Thyroid gland (tissue), 4 donors: ENCODE results near the gene PHF21A.

Source experiments
- POLR2A ChIP-seq, 2 donors: fragments of 450-650 bp; IDR thresholded peaks; one replicate each; pipeline ENCODE4 v1.6.1; 2017; ENCODE audit warnings: antibody characterized with exemption in 2 of 2, mild to moderate bottlenecking in 2 of 2, moderate library complexity in 1 of 2
- TF ChIP-seq, protein P1 (sequence below), 6 experiments: fragments of 200-600 bp in 3 of 6; fragments of 450-650 bp in 3 of 6; sonication (generic) in 3 of 6; IDR thresholded peaks; one replicate each; pipeline ENCODE4 v1.5.1; 2016 to 2019; ENCODE audit warnings: antibody characterized with exemption in 6 of 6, mild to moderate bottlenecking in 2 of 6, inconsistent platforms in 1 of 6, moderate library complexity in 1 of 6

DNA sequence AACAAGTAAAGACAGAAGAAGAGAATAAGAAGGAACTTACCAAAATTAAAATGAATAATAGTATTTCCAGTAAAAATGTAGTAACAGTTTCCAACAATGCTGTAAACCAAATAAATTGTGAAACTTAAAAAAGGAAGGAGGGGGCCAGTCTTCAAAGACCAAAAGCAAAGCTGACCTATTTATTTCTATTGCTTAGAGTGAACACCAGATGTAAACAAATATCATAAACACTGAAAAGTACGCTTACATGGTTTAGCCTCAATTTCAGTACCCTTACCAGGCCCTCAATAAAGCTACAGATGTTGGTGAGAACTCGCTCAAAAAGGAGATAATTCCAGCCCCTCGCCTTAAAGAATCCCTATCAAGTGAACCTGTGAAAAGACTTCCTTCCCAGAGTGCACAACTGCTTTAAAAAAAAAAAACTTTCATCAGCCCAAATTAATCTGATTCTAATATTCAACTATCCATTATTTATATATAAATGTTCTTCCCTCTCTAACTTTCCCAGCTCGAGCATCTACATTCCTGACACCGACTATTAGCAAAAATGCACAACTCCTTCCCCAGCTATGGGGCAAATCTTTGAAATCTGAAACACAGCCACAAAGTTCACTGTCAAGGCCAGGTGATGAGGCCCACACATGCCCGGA is 2.4 kb downstream of the PHF21A start:
- TF ChIP-seq, protein P1, sequence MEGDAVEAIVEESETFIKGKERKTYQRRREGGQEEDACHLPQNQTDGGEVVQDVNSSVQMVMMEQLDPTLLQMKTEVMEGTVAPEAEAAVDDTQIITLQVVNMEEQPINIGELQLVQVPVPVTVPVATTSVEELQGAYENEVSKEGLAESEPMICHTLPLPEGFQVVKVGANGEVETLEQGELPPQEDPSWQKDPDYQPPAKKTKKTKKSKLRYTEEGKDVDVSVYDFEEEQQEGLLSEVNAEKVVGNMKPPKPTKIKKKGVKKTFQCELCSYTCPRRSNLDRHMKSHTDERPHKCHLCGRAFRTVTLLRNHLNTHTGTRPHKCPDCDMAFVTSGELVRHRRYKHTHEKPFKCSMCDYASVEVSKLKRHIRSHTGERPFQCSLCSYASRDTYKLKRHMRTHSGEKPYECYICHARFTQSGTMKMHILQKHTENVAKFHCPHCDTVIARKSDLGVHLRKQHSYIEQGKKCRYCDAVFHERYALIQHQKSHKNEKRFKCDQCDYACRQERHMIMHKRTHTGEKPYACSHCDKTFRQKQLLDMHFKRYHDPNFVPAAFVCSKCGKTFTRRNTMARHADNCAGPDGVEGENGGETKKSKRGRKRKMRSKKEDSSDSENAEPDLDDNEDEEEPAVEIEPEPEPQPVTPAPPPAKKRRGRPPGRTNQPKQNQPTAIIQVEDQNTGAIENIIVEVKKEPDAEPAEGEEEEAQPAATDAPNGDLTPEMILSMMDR (IDR thresholded peaks at IDR 0.05), result no peak
- no peak for TF ChIP-seq POLR2A (IDR thresholded peaks at IDR 0.05)
